CD4-positive, alpha-beta T cell treated with Interleukin-4 for 4 hours (primary cell): ENCODE results near the gene MCAM.

ENCODE experiments used
- DNase-seq: peaks from one replicate; pipeline ENCODE4 v3.0.0-alpha.2; 2020

MCAM gene

DNA sequence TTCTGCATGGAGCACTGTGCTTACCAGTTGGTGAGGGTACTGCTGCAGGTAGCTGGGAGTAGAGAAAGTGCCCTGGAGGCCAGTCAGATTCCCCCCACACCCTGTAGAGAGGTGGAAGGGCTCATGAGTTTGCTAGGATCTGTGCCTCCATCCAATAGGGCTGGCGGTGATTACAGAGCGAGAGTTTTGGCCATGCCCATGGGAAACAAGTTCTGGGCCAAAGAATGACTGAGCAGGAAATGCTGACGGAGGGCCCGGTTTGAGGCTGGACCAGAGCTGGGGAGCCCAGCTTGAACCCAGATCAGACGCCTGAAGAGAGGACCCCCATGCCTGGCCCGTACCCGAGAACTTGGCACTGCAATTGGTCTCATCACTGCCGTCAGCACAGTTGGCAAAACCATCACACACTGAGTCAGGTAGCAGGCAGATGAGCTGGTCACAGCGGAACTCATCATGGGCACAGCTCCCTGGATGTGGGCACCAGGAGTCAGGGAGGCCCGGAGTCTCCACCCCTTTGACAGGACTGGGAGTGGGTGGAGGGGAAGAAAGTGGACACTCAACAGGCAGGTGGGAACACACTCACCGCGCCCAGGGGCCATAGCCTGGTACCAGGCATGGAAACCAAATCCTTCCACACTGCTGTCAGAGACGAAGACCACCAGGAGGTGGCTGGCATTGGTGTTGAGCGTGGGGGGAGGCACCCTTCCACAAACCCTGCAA lies 27.5 kb upstream of the MCAM start:
- no peak for DNase-seq

DNA sequence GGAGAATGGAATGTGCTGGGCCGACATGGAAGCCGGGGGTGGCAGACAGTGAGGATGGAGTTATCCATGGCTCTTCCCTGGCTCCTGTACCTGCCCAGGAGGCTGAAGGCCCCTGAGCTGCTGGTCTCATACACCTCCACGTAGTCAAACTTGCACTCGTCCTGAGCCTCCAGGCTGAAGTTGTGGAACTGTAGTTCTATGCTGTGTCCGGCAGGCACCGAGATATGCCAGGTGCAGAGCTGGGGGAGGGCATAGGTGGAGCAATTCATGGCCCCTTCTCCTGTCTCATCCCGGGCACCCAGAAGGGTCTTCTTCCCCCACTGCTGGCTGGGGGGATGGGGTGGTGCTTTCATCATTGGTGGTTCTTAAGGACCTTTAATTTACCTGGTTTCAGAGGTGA lies 26.8 kb upstream of the MCAM start:
- no peak for DNase-seq

DNA sequence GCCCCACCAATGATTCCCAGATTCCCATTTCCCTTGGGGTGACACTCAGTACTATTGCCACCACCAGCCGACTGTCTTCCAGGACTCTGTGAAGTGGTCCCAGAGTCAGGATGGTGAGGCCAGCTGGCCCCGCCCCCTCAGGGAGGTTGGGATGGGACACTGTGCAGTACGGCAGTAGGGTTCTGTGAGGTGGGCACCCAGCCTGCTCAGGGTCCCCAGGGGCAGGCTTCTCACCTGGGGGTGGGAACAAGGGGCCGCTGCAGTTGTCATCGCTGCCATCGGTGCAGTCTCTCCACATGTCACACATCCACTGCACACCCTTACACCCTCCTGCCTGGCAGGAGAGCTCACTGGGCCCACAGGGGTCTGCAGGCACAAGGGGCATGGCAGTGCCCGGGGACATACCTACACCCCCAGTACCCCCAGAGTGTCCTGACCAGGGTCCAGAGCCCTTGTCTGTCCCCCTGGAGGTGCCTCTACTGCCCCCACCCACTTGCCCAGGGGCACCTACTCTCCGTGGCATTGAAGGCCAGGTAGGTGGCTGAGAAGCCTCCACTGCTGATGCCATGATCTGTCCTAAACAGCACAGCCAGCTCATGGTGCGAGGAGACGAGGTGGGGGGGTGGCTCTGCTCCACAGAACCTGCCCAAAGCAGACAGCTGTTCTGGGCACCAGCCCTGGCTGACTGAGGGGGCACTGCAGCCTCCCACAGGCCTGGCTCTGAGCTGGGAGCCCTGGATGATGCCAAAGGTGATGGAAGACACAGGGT lies 25.6 kb upstream of the MCAM start:
- DNase-seq: no peak

DNA sequence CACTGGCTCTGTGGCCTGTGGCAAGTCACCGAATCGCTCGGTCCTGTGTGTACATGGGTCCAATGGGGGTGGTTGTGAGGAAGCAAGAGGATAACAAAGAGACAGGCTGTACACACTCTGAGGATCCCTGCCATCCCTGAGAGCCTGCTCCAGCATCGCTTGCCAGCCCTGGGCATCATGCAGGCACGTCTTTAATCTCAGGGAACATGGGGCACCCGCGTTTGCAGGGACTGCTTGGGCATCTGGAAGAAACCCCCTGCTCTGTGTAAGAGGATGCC lies 25.0 kb upstream of the MCAM start:
- no peak for DNase-seq

DNA sequence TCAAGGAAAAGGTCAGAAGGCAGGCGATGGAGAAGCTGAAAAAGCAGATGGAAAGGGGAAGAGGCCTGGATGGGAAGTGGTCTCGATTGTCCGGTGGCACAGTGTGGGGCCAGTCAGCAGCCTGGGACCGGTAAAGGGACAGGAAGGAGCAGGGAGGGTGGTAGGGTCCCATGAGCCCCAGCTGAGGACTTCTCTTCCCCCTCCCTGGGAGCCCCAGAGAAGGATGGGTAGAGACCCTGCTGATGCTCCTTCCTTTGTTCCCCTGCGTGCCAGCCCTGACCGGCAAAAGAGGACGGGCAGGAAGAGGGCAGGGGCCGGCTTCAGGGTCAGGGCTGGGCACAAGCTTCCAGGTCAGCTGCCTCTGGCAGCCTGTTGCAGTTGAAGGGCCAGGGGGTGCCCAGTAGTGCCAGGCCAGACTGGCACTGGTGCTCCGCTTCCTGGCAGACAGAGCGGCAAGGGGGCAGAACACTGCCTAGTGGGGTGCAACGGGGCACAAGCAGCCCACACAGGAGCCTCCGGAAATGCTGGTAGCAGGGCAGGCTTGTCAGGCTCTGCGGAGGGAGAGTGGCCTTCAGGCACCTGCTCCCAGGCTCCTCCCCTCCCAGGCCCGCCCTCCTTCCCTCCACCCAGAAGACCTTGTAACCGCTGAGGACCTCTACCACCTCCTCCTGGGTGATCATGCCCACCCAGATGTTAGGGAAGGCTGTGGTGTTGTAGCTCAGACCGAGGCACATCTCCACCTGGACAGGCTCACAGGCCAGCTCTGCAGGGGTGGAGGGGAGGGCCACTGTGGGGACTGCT lies 24.5 kb upstream of the MCAM start:
- no peak for DNase-seq

DNA sequence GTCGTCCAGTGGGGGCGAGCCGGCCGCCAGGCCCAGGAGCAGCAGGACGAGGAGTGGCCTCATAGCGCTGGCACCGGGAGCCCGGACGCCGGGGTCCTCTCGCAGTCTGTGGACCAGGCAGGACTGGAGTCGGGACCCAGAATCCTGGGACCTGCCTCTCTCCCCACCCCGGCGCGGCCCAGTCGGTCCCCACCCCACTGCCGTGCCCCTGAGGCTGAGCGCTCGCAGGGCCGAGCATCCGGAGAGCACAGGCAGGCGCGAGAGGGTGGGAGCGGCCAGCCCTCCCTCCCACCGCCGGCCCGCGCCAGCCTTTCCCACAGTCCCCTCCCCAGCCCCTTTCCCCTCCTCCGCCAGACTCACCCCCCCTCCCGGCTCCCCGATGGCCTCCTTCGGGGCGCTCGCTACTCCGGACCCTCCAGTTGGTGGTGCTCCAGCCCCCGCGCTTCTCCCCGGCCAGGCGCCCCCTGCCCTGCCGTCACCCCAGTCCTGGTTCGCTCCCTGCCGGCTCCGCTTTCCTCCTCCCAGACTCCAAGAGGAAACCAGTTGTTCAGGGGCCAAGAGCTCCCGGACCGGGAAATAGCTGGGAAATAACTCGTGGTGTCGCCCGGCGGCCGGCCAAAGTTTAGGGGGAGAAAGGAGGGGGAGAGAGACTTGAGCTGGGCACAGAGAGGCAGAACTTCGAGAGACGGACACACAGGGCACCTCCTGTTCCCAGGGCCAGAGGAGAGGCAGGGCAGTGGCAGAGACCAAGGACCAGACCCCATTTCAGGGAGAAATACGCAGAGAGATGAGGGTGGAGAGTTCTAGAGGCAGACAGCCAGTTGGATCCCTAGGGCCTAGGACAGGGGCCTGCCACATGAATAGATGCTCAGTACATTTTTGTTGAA lies 23.6 kb upstream of the MCAM start, which contains the start of gene C1QTNF5:
Gene C1QTNF5, minus strand, starts transcription at position 549 of the 887 bp plus-strand sequence. Its CDS starts 486 bp downstream, at position 63.
- DNase-seq: no peak

DNA sequence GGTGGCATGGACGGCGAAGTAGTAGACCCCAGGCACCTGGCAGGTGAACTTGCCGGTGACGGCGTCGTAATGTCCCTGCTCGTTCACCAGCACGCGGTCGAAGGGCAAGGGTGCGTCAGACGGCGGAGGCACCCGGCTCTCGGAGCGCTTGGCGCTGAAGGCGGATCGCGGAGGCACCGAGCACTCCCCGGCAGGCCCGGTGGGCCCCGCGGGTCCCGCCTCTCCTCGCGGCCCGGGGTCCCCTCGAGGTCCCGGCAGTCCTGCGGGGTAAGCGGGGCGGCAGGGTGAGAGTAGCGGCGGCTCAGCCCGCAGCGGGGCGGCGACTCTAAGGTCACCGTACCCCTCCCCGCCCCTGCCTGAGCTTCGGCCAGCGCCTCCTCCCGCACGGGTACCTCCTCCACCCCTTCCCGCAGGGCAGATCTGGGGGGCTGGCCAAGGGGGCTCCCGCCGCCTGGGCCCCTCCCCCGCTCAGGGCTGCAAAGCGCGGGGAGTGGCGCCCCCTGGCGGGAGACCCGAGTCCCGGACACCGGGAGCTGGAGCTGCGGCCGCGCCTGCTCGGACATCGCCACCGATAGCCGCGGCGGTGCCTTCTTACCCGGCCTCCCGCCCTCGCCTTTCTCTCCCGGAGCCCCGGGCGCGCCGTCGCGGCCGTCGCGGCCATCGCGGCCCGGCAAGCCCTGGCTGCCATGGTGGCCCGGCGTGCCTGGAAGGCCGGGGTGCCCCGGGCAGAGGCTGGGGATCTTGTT lies 22.8 kb upstream of the MCAM start:
- DNase-seq: no peak

DNA sequence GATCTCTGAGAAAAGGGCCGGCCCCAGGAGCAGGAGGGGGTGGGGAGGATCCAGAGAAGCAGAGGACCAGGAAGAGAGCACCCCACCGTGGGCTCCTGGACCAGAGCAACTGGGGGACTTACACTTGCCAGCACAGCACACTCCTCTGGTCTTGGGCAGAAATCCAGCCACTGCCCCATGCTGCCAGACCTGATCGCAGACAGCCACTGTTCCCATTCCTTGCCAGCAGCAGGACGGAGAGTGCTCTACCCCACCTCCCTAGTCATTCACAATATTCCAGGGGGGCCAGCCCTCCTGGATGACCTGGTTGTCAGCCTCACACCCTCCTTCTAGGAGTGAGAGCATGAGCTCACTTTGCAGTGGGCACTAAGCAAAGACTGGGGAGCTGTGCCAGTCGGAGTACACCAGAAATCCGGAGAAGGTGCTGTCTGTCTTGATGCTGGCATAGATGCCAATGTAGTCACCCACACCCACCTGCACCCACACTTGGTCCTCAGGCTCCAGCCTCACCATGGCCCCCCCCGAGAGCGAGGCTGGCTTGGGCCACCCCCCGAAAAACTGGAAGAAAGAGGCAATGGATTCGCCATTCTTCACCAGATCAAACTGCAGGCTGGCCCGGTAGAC lies 22.1 kb upstream of the MCAM start:
- DNase-seq: no peak

DNA sequence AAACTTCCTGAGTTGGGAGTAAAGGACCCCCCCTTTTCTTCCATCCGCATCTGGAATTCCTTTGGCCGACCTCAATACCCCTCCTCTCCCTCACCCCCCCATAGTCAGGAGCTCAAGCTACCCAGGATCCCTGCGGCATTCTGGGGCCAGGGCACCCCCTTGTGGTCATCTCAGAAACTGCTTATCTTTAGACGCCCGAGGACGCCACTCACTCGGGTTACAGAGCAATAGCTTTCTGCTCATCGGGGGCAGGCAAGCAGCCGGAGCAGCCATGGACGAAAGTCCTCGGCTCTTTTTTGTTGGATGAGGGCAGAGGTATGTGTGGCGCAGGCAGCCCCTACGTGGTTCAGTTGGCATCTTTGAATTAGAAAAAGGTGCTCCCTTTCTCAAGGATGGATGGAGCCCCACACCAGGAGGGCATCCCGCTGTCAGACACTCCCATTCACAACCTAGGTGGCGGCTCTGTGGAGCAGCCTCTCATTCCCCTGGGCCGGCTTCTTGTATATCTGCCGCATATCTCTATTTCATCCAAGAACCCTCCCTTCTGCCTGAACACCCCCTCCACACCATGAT lies 21.5 kb upstream of the MCAM start:
- peak; percentile 64 for DNase-seq

DNA sequence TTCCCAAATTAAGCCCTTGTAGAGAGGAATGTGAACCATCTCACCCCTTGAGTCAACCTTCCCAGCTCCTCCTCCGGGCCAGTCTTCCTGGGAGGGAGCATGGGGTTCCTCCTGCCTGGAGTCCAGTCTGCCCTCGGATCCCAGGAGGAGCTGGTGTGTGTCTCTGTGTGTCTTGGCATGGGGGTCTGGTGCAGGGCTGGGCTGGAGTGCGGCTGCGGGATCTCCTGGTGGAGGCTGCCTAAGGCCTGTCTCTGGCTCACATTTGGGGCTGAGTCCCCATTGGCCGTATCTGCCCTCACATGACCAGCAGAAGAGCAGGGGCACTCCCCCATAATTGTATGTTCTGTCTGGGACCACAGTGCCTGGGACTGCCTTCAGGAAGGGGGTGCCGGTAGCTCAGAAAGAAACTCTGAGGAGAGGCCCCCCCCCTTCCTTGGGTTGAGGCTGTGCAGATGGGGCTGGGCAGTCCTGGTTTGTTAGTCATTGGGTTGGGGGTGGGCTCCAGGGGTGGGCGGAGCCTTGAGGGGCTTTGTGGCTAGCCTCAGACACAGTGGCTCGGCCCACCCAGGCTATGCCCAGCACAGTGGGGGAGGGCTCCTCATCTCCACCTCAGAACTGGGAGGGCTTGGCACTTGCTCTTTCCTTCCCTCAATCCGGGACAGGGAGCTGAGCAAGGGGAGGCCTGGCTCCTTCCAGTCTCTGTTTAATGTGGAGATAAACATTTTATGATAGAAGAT lies 20.8 kb upstream of the MCAM start:
- no peak for DNase-seq

DNA sequence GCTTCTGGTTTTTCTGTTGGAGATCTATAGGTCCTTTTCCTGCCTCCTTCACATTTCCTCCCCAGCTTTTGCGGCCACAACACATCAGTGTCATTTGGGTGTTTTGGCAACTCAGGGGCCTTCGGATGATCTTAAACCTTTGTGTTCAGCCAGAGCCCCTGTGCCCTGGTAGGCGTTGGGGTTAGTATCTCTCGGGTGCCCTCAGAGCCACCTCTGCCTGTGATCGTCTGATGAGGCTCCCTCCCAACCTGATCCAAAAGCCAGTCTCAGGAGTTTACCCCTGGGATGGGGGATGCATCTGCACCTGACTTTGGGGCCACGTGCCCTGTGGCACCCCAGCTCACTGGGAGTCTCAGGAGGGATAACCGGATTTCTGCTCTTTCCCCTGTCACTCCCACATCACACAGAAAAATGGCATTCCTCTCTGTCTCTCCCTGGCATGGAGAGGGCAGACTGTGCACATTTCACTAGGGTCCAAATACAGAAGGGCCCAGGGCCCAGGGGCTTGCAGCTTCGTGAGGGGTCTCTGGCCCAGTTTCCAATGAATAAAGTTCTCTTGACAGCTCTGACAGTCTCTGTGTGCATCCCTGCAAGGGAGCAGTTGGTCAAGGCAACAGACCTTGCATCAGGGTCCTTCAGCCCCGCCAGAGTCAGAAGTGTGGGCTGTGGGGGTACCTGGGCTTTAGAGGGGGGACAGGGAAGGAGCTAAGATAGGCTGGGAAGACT lies 20.0 kb upstream of the MCAM start:
- DNase-seq: no peak

DNA sequence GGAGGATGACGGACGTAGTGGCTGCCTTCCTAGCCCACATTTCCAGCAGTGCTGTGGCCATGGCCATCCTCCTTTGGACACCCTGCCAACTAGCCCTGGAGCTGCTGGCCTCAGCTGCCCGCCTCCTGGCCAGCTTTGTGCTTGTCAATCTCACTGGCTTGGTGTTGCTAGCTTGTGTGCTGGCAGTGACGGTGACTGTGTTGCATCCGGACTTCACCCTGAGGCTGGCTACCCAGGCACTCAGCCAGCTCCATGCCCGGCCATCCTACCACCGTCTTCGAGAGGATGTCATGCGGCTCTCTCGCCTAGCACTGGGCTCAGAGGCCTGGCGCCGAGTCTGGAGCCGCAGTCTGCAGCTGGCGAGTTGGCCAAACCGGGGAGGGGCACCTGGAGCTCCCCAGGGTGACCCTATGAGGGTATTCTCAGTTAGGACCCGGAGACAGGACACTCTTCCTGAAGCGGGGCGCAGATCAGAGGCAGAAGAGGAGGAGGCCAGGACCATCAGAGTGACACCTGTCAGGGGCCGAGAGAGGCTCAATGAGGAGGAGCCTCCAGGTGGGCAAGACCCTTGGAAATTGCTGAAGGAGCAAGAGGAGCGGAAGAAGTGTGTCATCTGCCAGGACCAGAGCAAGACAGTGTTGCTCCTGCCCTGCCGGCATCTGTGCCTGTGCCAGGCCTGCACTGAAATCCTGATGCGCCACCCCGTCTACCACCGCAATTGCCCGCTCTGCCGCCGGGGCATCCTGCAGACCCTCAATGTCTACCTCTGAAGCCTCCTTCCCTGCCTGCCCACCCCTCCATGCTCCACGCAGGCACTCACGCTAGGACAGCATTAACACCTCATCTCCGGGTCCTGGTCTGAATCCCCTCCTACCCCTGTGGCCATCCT lies 19.0 kb upstream of the MCAM start:
- DNase-seq: no peak

DNA sequence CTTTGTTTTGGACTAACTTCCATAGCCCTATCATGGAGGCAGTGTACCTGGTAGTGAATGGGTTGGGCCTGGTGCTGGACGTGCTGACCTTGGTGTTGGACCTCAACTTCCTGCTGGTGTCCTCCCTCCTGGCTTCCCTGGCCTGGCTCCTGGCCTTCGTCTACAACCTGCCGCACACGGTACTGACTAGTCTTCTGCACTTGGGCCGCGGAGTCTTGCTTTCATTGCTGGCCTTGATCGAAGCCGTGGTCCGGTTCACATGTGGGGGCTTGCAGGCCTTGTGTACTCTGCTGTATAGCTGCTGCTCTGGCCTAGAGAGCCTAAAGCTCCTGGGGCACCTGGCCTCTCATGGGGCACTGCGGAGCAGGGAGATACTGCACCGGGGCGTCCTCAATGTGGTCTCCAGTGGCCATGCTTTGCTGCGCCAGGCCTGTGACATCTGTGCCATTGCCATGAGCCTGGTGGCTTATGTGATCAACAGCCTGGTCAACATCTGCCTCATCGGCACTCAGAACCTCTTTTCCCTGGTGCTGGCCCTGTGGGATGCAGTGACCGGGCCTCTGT lies 18.2 kb upstream of the MCAM start:
- DNase-seq: no peak

DNA sequence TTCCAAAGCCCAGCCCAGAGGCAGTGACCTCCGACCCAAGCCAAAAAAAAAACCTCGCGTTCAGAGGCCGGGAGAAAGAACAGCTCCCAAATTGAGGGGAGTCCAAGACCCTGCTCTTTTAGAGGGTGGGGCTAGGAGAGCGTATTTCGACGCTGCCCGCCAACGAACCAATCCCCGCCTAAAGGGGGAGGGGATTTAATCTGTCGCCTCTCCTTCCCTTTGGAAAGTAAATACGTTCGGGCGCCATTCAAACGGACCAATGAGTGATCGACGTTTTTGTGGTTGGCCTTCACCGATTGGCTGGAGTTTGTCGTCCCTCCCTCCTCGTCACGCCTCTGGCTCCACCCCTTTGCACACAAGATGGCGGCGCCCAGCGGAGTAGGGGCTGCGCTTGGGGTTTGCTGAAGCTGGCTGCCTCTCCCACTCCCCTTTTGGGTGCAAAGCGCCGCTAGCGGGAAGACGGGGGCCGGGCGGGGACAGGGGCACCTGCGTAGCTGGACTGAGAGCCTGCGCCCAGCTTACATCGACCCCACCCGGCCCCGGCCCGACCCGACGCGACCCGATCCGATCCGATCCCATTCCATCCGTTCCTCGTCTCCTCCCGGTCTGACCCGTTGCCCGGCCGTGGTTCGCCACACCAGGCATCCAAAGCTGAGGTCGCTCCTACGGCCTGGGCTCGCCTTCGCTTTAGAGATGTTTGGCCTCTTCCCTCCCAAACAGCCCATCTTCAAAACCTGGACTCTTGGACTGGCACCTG lies 17.4 kb upstream of the MCAM start, which contains the start of gene RNF26:
Gene RNF26, plus strand, starts transcription at position 354 of the 757 bp plus-strand sequence. CDS start 596 bp downstream, outside the sequence.
- DNase-seq: peak; percentile 96

DNA sequence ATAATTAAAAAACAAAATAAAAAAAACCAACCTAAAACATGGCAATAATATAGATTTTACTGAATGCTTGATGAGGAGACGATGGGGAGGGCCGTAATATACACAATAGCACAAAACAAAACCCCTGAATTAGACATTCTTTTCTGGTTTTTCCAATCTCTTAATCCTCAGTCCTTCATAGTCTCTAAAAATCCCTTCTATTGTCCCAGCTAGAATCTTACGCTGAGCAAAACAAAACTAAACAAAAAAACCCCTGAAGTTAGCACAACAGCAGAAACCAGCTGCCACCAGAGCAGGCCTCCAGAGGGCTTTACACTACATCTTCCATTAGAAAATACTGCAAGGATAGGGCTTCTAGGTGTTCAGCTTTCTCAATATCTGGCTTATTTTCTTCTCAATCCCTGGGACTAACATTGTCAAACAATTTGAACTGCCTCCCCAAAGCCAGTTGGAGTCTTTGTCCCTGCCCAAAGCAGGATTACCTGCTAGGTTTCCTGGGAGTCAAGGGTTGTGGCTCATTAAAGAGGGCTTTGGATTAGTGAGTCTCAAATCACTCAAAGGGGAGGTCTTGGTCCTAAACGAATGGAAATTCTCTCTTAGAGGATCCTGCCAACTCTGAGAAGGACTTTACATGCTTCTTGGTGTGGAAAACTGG lies 15.3 kb upstream of the MCAM start:
- no peak for DNase-seq

DNA sequence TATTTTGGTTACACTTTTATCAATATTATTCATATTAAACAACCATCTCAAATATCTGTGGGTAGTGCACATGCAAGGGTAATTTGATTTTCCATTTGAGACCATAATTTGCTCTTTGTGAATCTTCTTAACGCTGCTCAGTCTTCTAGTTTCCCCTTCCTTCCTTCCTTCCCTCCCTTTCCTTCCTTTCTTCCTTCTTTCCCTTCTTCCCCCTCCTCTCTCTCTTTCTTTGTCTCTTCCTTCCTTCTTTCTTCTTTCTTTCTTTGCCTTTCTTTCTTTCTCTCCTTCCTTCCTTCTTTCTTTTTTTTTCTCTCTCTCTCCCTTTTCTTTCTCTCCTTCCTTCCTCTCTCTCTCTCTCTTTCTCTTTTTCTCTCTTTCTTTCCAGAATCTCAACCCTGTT lies 13.3 kb upstream of the MCAM start:
- no peak for DNase-seq

DNA sequence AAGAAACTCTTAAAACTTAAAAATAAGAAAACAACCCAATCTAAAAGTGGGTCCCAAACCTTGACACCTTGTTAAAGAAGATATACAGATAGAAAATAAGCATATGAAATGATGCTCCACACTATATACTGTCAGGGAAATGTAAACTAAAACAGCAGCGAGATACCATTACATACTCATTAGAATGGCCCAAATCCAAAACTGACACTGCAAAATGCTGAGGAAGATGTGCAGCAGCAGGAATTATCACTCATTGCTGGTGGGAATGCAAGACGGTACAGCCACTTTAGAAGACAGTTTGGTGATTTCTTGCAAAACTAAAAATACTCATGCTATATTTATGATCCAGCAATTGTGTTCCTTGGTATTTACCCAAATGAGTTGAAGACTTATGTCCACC lies 12.4 kb upstream of the MCAM start:
- DNase-seq: no peak
